DND-41 (cell line): ENCODE measurements around the gene LCN12.

ENCODE experiments used
- CTCF ChIP-seq: IDR thresholded peaks from 2 replicates; pipeline ENCODE4 v1.5.1; 2012; ENCODE audit warnings: borderline replicate concordance, low read length, moderate library complexity, mild to moderate bottlenecking; ENCODE audit not compliant: poor library complexity, severe bottlenecking; ENCODE audit errors: extremely low read depth
- EZH2 ChIP-seq: IDR thresholded peaks from 3 replicates; pipeline ENCODE4 v1.6.1; 2012; ENCODE audit warnings: borderline replicate concordance, low read depth, mild to moderate bottlenecking, moderate library complexity, low read length, inconsistent platforms; ENCODE audit not compliant: severe bottlenecking

- TF ChIP-seq EZH2, result no peak
- no peak for TF ChIP-seq CTCF
Observed at GRCh38 chr9:136920069-136920468, 32.0 kb upstream of the LCN12 start.
